HL-60 (cell line): Measurements from ENCODE around the gene MYCBP2.

Experiments used
- CTCF ChIP-seq: IDR thresholded peaks from one replicate; pipeline ENCODE4 v1.5.1; 2011; ENCODE audit warnings: low read length, control low read depth, inconsistent platforms; ENCODE audit not compliant: insufficient read depth
- POLR2AphosphoS5 ChIP-seq: IDR thresholded peaks from 2 replicates; pipeline ENCODE4 v1.6.1; 2012; ENCODE audit warnings: low read depth
- SPI1 ChIP-seq: IDR thresholded peaks from 2 replicates; pipeline ENCODE4 v1.6.1; 2012; ENCODE audit warnings: low read depth, mild to moderate bottlenecking, borderline replicate concordance
- TF ChIP-seq, protein P1 (sequence below): IDR thresholded peaks from 2 replicates; pipeline ENCODE4 v1.6.1; 2012; ENCODE audit warnings: low read depth; ENCODE audit not compliant: insufficient replicate concordance

DNA sequence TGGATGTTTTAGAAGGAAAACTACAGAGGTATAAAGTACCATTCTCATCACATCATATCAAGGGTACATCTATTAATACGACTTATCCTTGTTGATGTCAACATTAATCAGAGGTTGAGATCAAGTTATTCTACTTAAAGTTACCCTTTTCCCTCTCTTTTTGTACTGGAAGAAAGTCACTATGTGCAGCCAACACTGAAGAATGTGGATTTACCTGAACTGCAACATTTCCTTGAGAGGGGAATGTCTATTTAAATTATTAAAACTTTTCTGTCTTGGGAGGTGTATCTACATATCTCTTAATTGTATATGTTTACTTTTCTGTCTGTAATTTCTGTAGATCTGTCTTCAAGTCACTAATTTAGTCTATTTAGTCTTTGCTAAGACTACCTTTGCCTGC lies 297.5 kb downstream of the MYCBP2 start:
- TF ChIP-seq, protein P1, sequence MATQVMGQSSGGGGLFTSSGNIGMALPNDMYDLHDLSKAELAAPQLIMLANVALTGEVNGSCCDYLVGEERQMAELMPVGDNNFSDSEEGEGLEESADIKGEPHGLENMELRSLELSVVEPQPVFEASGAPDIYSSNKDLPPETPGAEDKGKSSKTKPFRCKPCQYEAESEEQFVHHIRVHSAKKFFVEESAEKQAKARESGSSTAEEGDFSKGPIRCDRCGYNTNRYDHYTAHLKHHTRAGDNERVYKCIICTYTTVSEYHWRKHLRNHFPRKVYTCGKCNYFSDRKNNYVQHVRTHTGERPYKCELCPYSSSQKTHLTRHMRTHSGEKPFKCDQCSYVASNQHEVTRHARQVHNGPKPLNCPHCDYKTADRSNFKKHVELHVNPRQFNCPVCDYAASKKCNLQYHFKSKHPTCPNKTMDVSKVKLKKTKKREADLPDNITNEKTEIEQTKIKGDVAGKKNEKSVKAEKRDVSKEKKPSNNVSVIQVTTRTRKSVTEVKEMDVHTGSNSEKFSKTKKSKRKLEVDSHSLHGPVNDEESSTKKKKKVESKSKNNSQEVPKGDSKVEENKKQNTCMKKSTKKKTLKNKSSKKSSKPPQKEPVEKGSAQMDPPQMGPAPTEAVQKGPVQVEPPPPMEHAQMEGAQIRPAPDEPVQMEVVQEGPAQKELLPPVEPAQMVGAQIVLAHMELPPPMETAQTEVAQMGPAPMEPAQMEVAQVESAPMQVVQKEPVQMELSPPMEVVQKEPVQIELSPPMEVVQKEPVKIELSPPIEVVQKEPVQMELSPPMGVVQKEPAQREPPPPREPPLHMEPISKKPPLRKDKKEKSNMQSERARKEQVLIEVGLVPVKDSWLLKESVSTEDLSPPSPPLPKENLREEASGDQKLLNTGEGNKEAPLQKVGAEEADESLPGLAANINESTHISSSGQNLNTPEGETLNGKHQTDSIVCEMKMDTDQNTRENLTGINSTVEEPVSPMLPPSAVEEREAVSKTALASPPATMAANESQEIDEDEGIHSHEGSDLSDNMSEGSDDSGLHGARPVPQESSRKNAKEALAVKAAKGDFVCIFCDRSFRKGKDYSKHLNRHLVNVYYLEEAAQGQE: no peak
- TF ChIP-seq POLR2AphosphoS5 (no peak), CTCF (no peak), SPI1 (no peak)
